Parathyroid adenoma (tissue), 2 donors: Measurements from ENCODE around the gene C1R.

ENCODE experiments used
- H2AFZ ChIP-seq: fragments of 300-600 bp; sonication (generic); one replicate; pipeline ENCODE4 v1.7.0; 2017; ENCODE audit warnings: antibody characterized with exemption, mild to moderate bottlenecking
- H3K27ac ChIP-seq: fragments of 300-600 bp; sonication (generic); one replicate; pipeline ENCODE4 v1.7.0; 2017
- H3K27me3 ChIP-seq: fragments of 300-600 bp; sonication (generic); one replicate; pipeline ENCODE4 v1.7.0; 2017; ENCODE audit warnings: low read length; ENCODE audit not compliant: control insufficient read depth, insufficient read depth
- H3K36me3 ChIP-seq: fragments of 300-600 bp; sonication (generic); one replicate; pipeline ENCODE4 v1.7.0; 2017; ENCODE audit warnings: low read length; ENCODE audit not compliant: control insufficient read depth, insufficient read depth
- H3K4me1 ChIP-seq: fragments of 300-600 bp; sonication (generic); one replicate; pipeline ENCODE4 v1.7.0; 2017; ENCODE audit warnings: control low read depth
- H3K4me2 ChIP-seq: fragments of 300-600 bp; sonication (generic); one replicate; pipeline ENCODE4 v1.7.0; 2017; ENCODE audit warnings: low read length
- H3K4me3 ChIP-seq: fragments of 300-600 bp; sonication (generic); one replicate; pipeline ENCODE4 v1.7.0; 2017; ENCODE audit warnings: low read depth, low read length
- H3K79me2 ChIP-seq: fragments of 300-600 bp; sonication (generic); one replicate; pipeline ENCODE4 v1.7.0; 2017; ENCODE audit warnings: control low read depth
- H3K9ac ChIP-seq: fragments of 300-600 bp; sonication (generic); one replicate; pipeline ENCODE4 v1.7.0; 2017; ENCODE audit warnings: mild to moderate bottlenecking
- H3K9me3 ChIP-seq: fragments of 300-600 bp; sonication (generic); one replicate; pipeline ENCODE4 v1.7.0; 2017; ENCODE audit warnings: low read length; ENCODE audit not compliant: control insufficient read depth
- CTCF ChIP-seq: fragments of 300-600 bp; sonication (generic); IDR thresholded peaks from one replicate; pipeline ENCODE4 v1.7.0; 2017; ENCODE audit warnings: antibody characterized with exemption, mild to moderate bottlenecking
- donor health status: primary hyperparathyroidism.

C1R gene

GRCh38 chr12:7083125-7083524, 9.1 kb downstream of the C1R start:
- no peaks in the 10 kb centered on the region for H3K4me1 ChIP-seq
- H3K27ac ChIP-seq, result no peak overlapping the region
- H3K36me3 ChIP-seq, result no peaks in the 10 kb centered on the region
- no peaks in the 10 kb centered on the region for H3K79me2 ChIP-seq
- H3K27me3 ChIP-seq, result no peaks in the 10 kb centered on the region
- no peak overlapping the region for H3K4me3 ChIP-seq
- H3K4me2 ChIP-seq, result no peak overlapping the region
- no peak for TF ChIP-seq CTCF
- no peak overlapping the region for H2AFZ ChIP-seq
- no peak overlapping the region for H3K9ac ChIP-seq
- H3K9me3 ChIP-seq, result no peaks in the 10 kb centered on the region

- H3K4me2 ChIP-seq, result no peak overlapping the region
- no peak overlapping the region for H3K4me3 ChIP-seq
- H3K9ac ChIP-seq, result no peak overlapping the region
- no peak for TF ChIP-seq CTCF
- H3K27ac ChIP-seq, result no peak overlapping the region
- H3K79me2 ChIP-seq, result no peaks in the 10 kb centered on the region
- no peaks in the 10 kb centered on the region for H3K36me3 ChIP-seq
- H3K4me1 ChIP-seq, result no peaks in the 10 kb centered on the region
- H3K9me3 ChIP-seq, result no peaks in the 10 kb centered on the region
- no peak overlapping the region for H2AFZ ChIP-seq
- H3K27me3 ChIP-seq, result no peaks in the 10 kb centered on the region
Observed at GRCh38 chr12:7081037-7081436, 11.2 kb downstream of the C1R start.

GRCh38 chr12:7079826-7080125, 12.5 kb downstream of the C1R start:
- Histone ChIP-seq H3K4me3 (no peak overlapping the region), H3K27ac (no peak overlapping the region), H2AFZ (no peak overlapping the region), H3K4me2 (no peak overlapping the region), H3K79me2 (no peaks in the 10 kb centered on the region), H3K4me1 (no peaks in the 10 kb centered on the region), H3K27me3 (no peaks in the 10 kb centered on the region), H3K36me3 (no peaks in the 10 kb centered on the region), H3K9ac (no peak overlapping the region), H3K9me3 (no peaks in the 10 kb centered on the region)
- TF ChIP-seq CTCF, result no peak

- H3K79me2 ChIP-seq, result no peaks in the 10 kb centered on the region
- no peaks in the 10 kb centered on the region for H3K36me3 ChIP-seq
- no peaks in the 10 kb centered on the region for H3K4me1 ChIP-seq
- no peaks in the 10 kb centered on the region for H3K27me3 ChIP-seq
- H2AFZ ChIP-seq, result no peak overlapping the region
- H3K9me3 ChIP-seq, result no peaks in the 10 kb centered on the region
- no peak overlapping the region for H3K4me2 ChIP-seq
- TF ChIP-seq CTCF, result no peak
- no peak overlapping the region for H3K9ac ChIP-seq
- no peak overlapping the region for H3K27ac ChIP-seq
- H3K4me3 ChIP-seq, result no peak overlapping the region
Observed at GRCh38 chr12:7078163-7078562, 14.1 kb downstream of the C1R start.

- no peaks in the 10 kb centered on the region for H3K4me1 ChIP-seq
- no peak overlapping the region for H3K27ac ChIP-seq
- H3K9ac ChIP-seq, result no peak overlapping the region
- H3K9me3 ChIP-seq, result no peaks in the 10 kb centered on the region
- H3K4me3 ChIP-seq, result no peak overlapping the region
- no peaks in the 10 kb centered on the region for H3K79me2 ChIP-seq
- no peaks in the 10 kb centered on the region for H3K27me3 ChIP-seq
- no peaks in the 10 kb centered on the region for H3K36me3 ChIP-seq
- H3K4me2 ChIP-seq, result no peak overlapping the region
- no peak overlapping the region for H2AFZ ChIP-seq
- no peak for TF ChIP-seq CTCF
Observed at GRCh38 chr12:7076493-7076892, 15.8 kb downstream of the C1R start.
